HepG2 (cell line): ENCODE results near the gene ZNF813. TPM values are rescaled to one million over a fixed set of nuclear protein-coding genes. Genes with fewer than 3 reads are reported as not detected.

ENCODE experiments used
- AKAP8 ChIP-seq: sonication (generic); formaldehyde crosslinking; IDR thresholded peaks from 2 replicates; pipeline ENCODE4 v1.5.1; 2020; ENCODE audit warnings: mild to moderate bottlenecking, missing genetic modification reagents
- CEBPB ChIP-seq: IDR thresholded peaks from 2 replicates; pipeline ENCODE4 v1.6.1; 2011; ENCODE audit warnings: low read depth, low read length, improper control_type of control experiment, borderline replicate concordance
- EZH2 ChIP-seq: conservative IDR thresholded peaks from 2 replicates; pipeline ENCODE4 v1.6.1; 2012; ENCODE audit warnings: mild to moderate bottlenecking, low read depth, low read length, moderate library complexity
- GATA4 ChIP-seq: sonication (generic); IDR thresholded peaks from 2 replicates; pipeline ENCODE4 v1.6.1; 2016; ENCODE audit warnings: antibody characterized with exemption, low read depth, borderline replicate concordance
- JARID2 ChIP-seq: sonication (generic); formaldehyde crosslinking; IDR thresholded peaks from 2 replicates; pipeline ENCODE4 v1.8.1; 2023; ENCODE audit warnings: missing genetic modification reagents, inconsistent platforms; ENCODE audit not compliant: insufficient replicate concordance
- NCOR1 ChIP-seq: fragments of 200-600 bp; sonication (generic); IDR thresholded peaks from 2 replicates; pipeline ENCODE4 v1.7.0; 2017; ENCODE audit warnings: antibody characterized with exemption, low read length, borderline replicate concordance
- RFX3 ChIP-seq: IDR thresholded peaks from 2 replicates; pipeline ENCODE4 v1.6.1; 2016; ENCODE audit warnings: missing biosample characterization, missing genetic modification reagents
- SMYD3 ChIP-seq: sonication (generic); formaldehyde crosslinking; IDR thresholded peaks from 2 replicates; pipeline ENCODE4 v1.8.1; 2023; ENCODE audit warnings: mild to moderate bottlenecking, missing genetic modification reagents
- SPEN ChIP-seq: sonication (generic); formaldehyde crosslinking; IDR thresholded peaks from 2 replicates; pipeline ENCODE4 v1.5.1; 2020; ENCODE audit warnings: low read depth, mild to moderate bottlenecking, missing genetic modification reagents
- YY1 ChIP-seq: IDR thresholded peaks from 2 replicates; pipeline ENCODE4 v1.6.1; 2011; ENCODE audit warnings: low read length, low read depth, moderate library complexity, mild to moderate bottlenecking; ENCODE audit not compliant: insufficient read depth, insufficient replicate concordance
- ZFP36L1 ChIP-seq: sonication (generic); formaldehyde crosslinking; IDR thresholded peaks from 2 replicates; pipeline ENCODE4 v1.8.0; 2022; ENCODE audit warnings: mild to moderate bottlenecking, missing genetic modification reagents, moderate library complexity
- ZNF558 ChIP-seq: sonication (generic); formaldehyde crosslinking; IDR thresholded peaks from 2 replicates; pipeline ENCODE4 v1.9.0; 2022; ENCODE audit warnings: mild to moderate bottlenecking, missing genetic modification reagents, borderline replicate concordance
- ZNF629 ChIP-seq: sonication (generic); formaldehyde crosslinking; conservative IDR thresholded peaks from 2 replicates; pipeline ENCODE4 v1.5.0; 2020; ENCODE audit warnings: missing genetic modification reagents
- ZNF652 ChIP-seq: IDR thresholded peaks from 2 replicates; pipeline ENCODE4 v1.6.1; 2016; ENCODE audit warnings: low read depth, borderline replicate concordance
- polyA plus RNA-seq, 8 experiments: library from polyadenylated mRNA; depleted of rRNA in 3 of 8; stranded (reverse) in 7 of 8; unstranded in 1 of 8; fragments of >200 nt; fragmentation: Illumina TruSeq in 4 of 8; extraction: Trizol in 4 of 8; gene quantifications; 2 replicates each; pipeline versions ENCODE4 v1.2.1 to v1.2.3, GENCODE V29; 2011 to 2016; ENCODE audit warnings: low read depth in 4 of 8, missing spikeins in 1 of 8, mixed read lengths in 1 of 8; ENCODE audit not compliant: insufficient read depth in 1 of 8
- total RNA-seq, 5 experiments: library from RNA; depleted of rRNA; stranded (reverse); fragments of >200 nt; fragmentation: Illumina TruSeq; extraction: Trizol; gene quantifications; 2 replicates each; pipeline ENCODE4 v1.2.3, GENCODE V29; 2016; ENCODE audit warnings: low read depth in 1 of 5
- TF ChIP-seq, protein P1 (sequence below): sonication (generic); formaldehyde crosslinking; IDR thresholded peaks from 2 replicates; pipeline ENCODE4 v1.5.1; 2020; ENCODE audit warnings: mild to moderate bottlenecking, missing genetic modification reagents, borderline replicate concordance
- TF ChIP-seq, protein P2 (sequence below): sonication (generic); formaldehyde crosslinking; conservative IDR thresholded peaks from 2 replicates; pipeline ENCODE4 v1.4.0; 2020; ENCODE audit warnings: missing genetic modification reagents
- TF ChIP-seq, protein P3 (sequence below): sonication (generic); formaldehyde crosslinking; IDR thresholded peaks from 2 replicates; pipeline ENCODE4 v1.4.0; 2020; ENCODE audit warnings: mild to moderate bottlenecking, missing genetic modification reagents

Gene ZNF813
- total and polyA plus RNA-seq, 2 of the 13 experiments (the other 11 are each of a cell fraction or from before 2014, with no cell fraction given), result 2.1 to 8.9 TPM

DNA sequence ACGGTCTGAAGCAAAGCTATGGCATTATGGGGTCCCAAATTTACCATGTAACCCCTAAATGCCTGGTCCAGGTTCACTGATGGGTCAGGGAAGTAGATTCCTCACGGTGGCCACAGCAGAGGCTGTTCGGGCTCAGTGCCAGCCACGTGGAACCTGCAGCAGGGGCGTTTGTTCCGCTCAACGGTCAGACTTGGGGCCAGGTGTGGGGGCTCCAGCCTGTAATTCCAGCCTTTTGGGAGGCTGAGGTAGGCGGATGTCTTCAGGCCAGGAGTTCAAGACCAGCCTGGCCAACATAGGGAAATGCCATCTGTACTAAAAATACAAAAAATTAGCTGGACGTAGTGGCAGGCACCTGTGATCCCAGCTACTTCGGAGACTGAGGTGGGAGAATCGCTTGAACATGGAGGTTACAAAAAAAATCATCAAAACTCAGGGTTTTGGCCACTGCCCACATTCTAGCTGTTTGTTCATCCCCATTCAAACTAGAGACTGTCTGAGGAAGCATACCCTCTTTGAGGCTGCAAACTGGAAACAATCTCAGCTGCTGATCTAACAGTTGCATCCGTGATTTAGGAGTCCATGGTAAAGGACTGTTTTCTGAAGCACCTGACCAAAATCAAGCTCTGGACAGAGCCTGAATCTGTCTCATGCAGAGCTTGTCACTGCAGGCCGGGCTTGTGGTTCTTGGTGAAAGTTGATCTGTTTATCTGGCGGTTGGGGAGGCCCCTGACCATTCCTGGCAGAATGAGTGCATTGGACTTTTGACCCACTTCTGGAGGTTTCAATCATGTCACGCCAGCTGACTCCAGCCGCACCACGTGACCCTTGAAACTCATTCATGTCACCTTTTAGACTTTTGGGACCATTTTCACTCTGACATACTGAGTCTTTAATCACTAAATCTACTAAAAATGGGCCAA is 40.2 kb downstream of the ZNF813 start (continued):
- TF ChIP-seq, protein P1, sequence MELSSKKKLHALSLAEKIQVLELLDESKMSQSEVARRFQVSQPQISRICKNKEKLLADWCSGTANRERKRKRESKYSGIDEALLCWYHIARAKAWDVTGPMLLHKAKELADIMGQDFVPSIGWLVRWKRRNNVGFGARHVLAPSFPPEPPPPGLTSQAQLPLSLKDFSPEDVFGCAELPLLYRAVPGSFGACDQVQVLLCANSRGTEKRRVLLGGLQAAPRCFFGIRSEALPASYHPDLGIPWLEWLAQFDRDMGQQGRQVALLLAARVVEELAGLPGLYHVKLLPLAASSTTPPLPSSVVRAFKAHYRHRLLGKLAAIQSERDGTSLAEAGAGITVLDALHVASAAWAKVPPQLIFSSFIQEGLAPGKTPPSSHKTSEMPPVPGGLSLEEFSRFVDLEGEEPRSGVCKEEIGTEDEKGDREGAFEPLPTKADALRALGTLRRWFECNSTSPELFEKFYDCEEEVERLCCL (CRISPR knock-in tag), result no peak
- TF ChIP-seq ZNF629 (CRISPR knock-in tag), result peak; percentile 90
- no peak for TF ChIP-seq YY1
- TF ChIP-seq CEBPB, result no peak
- no peak for TF ChIP-seq RFX3 (CRISPR knock-in tag)
- 0 out of 2 replicates have a peak, but pooled peaks have one; percentile 31 for TF ChIP-seq AKAP8 (CRISPR knock-in tag)
- TF ChIP-seq SPEN, result peak; percentile 79
- no peak for TF ChIP-seq ZNF558 (CRISPR knock-in tag)
- TF ChIP-seq GATA4, result no peak
- TF ChIP-seq, protein P2, sequence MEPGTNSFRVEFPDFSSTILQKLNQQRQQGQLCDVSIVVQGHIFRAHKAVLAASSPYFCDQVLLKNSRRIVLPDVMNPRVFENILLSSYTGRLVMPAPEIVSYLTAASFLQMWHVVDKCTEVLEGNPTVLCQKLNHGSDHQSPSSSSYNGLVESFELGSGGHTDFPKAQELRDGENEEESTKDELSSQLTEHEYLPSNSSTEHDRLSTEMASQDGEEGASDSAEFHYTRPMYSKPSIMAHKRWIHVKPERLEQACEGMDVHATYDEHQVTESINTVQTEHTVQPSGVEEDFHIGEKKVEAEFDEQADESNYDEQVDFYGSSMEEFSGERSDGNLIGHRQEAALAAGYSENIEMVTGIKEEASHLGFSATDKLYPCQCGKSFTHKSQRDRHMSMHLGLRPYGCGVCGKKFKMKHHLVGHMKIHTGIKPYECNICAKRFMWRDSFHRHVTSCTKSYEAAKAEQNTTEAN, result peak; percentile 71; the same call in 1 of the 2 replicates
- TF ChIP-seq ZFP36L1 (CRISPR knock-in tag), result peak; percentile 76; the same call in 1 of the 2 replicates
- no peak for TF ChIP-seq JARID2 (CRISPR knock-in tag)
- TF ChIP-seq ZNF652 (CRISPR knock-in tag), result peak; percentile 15; the same call in 1 of the 2 replicates
- TF ChIP-seq, protein P3, sequence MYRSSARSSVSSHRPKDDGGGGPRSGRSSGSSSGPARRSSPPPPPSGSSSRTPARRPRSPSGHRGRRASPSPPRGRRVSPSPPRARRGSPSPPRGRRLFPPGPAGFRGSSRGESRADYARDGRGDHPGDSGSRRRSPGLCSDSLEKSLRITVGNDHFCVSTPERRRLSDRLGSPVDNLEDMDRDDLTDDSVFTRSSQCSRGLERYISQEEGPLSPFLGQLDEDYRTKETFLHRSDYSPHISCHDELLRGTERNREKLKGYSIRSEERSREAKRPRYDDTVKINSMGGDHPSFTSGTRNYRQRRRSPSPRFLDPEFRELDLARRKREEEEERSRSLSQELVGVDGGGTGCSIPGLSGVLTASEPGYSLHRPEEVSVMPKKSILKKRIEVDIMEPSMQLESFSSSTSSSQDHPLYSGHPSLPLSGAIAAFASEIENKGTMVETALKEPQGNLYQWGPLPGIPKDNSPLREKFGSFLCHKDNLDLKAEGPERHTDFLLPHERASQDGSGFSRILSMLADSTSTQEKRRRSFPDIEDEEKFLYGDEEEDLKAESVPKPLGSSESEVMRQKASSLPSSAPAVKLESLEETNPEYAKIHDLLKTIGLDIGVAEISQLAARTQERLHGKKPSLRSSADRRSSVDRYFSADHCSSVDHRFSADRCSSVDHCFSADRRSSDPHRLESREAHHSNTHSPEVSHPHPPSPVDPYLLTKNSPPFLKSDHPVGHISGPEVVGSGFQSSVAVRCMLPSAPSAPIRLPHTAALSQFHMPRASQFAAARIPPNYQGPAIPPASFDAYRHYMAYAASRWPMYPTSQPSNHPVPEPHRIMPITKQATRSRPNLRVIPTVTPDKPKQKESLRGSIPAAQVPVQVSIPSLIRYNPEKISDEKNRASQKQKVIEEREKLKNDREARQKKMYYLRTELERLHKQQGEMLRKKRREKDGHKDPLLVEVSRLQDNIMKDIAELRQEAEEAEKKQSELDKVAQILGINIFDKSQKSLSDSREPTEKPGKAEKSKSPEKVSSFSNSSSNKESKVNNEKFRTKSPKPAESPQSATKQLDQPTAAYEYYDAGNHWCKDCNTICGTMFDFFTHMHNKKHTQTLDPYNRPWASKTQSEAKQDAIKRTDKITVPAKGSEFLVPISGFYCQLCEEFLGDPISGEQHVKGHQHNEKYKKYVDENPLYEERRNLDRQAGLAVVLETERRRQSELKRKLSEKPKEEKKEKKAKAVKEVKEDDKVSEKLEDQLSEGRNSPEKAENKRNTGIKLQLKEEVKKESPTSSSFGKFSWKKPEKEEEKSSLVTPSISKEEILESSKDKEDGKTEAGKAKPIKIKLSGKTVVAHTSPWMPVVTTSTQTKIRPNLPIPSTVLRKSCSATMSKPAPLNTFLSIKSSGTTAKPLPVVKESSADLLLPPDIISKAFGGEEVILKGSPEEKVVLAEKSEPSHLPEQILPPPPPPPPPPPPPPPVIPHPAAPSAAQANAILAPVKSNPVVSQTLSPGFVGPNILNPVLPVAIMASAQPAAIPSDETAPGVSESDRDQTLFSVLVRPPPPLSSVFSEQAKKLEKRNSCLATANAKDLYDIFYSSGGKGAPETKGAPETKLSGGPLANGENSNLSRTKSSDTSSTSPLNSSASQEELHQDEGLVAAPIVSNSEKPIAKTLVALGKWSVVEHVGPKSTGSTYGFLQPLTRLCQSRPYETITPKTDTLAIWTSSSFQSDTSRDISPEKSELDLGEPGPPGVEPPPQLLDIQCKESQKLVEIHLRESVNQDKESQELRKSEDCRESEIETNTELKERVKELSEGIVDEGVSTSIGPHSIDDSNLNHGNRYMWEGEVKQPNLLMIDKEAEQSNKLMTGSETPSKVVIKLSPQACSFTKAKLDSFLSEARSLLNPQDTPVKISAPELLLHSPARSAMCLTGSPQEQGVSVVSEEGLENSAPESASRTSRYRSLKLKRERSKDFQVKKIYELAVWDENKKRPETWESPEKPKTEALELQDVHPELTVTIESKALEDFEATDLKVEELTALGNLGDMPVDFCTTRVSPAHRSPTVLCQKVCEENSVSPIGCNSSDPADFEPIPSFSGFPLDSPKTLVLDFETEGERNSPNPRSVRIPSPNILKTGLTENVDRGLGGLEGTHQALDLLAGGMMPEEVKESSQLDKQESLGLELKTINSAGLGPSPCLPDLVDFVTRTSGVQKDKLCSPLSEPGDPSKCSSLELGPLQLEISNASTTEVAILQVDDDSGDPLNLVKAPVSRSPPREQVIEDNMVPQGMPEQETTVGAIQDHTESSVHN (CRISPR knock-in tag), result 0 out of 2 replicates have a peak, but pooled peaks have one; percentile 68
- TF ChIP-seq SMYD3 (CRISPR knock-in tag), result no peak
- peak; percentile 65; the same call in 1 of the 2 replicates for TF ChIP-seq NCOR1
- no peak for TF ChIP-seq EZH2
